Dedifferentiated amniotic fluid mesenchymal stem cell (primary cell): ENCODE results near the gene ZBTB45.

Experiments
- DNase-seq: peaks from one replicate; pipeline ENCODE4 v3.0.0-alpha.2; 2016; ENCODE audit errors: extremely low spot score

ZBTB45 gene

DNA sequence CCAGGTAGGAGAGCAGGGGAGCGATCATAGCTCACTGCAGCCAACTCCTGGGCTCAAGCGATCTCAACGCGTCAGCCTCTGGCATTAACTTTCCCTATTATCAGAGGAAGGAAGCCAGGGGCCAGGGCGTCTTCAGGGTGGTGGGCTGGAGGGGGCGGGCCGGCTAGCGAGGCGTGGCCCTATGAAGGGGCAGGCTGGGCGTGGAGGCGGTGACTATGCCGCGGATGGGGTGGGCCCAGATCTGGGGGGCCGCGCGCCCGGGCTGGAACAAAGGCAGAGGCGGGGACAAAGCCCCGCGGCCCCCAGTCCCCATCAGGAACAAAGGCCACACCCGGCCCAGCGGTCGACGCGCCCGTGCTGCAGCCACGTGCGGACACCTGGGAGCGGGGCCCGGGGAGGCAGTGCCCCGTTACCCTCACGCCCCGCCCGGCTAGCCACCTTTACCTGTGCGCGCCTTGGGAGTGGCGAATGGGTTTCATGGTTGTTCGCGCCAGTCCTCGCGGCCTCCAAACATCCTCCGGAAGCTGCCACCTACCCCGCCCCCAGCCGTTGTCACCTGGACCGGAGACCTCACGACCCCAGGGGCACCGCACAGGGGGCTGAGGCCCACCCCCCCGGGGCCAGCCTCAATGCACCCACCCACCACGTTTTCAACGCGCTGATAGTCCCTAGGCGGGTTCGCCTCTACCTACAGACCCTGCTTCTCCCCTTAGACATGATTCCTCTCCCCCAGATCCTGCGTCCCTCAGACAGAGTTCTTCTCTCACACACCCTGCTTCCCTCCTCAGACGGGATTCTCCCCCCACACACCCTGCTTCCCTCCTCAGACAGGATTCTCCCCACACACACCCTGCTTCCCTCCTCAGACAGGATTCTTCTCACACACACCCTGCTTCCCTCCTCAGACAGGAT, 18.9 kb upstream of the ZBTB45 start:
- DNase-seq, result no peak

DNA sequence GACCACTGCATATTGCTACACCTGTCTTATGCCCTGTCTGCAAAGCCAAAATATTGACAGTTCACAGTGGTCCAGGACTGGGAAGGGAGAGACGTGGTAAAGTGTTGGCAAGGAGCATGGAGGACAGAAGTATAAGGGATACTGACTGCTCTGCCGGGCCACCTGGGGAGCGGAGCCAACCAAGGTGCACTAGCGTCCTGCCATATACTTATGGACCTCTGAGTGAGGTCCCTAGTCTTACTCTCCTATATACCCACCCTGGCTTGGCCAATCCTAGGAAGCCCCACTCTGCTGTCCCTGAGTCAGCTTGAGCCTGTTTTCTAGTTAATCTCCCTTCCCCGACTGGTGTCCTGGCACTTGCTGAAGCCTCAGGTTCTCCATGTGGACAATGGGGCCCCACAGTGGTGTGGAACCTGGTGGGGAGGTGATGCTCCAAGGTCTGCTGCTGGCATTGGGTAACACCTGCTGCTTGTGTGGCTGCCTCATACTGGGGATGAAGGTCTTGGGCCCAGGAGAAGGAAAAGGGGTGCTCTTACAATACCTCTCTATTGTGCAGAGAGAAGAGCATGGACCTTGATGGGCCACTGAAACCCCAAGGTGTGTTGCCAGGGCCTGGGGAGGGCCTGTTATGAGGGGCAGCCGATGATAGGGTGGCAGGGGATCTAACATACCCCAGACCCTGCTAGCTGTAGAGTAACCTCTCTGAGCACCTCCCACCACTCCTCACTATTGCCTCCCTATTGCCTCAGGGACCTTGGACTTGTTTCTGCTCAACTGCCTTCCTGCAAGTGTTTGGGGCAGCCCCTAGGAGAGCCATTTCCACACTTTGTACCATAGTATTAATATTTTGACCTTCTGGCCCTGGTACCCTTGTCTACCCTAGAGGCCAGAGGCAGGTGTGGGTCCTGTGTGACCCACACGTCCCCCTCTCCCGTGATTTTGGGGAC, 17.5 kb upstream of the ZBTB45 start:
- DNase-seq, result no peak

DNA sequence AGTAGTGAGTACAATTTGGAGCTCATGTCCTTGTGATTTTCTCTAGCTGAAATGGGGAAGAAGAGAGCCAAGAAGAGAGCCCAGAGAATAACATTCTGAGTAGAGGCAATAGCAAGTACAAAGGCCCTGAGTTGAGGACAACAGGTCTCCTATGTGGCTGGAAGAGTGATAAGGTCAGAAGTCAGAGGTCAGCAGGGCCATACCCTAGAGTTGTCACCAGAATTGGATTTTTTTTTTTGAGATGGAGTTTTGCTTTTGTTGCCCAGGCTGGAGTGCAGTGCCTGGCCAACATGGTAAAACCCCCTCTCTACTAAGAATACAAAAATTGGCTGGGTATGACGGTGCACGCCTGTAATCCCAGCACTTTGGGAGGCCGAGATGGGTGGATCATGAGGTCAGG, 16.2 kb upstream of the ZBTB45 start:
- no peak for DNase-seq

DNA sequence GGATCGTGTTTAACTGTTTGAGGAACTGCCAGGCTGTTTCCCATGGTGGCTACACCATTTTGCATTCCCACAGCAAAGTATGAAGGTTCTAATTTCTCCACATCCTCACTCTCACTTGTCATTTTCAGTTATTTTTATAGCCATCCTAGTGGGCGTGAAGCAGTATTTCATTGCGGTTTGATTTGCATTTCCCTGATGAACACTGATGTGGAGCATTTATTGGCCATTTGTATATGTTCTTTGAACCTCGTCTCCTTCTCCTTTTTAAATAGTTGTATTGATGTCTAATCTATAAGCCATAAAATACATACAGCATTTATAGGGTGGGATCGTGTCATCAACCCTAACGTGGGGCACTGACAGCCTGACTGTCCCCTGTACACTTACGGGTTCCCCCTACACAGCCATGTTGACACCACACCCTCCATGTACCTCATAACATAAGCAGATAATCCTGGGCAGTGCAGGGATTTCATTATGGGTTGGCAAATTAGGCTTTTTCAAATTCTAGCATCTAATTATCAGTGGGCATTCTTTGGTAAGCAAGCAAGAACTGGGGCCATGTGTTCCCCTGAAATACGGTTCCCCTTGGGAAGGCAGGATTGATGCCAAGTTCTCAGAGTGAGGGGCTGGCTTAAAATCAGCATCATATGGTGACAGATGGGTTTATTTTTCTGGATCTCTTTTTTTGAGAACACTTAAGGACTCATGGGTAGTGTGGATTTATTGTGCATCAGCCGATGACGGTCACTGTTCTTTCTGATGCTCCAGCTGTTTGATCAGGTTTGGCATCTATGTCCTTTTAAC, 11.6 kb upstream of the ZBTB45 start:
- no peak for DNase-seq

DNA sequence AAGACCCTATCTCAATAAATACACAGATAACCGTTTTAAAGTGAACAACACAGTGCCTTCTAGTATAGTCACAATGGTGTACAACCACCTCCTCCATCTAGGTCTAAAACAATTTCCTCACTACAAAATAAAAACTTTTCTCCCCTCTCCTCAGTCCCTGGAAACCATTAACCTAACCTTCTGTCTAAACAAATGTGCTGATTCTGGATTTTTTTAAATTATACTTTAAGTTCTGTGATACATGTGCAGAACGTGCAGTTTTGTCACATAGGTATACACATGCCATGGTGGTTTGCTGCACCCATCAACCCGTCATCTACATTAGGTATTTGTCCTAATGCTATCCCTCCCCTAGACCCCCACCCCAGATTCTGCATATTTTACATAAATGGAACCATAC, 9.8 kb upstream of the ZBTB45 start:
- DNase-seq, result no peak

DNA sequence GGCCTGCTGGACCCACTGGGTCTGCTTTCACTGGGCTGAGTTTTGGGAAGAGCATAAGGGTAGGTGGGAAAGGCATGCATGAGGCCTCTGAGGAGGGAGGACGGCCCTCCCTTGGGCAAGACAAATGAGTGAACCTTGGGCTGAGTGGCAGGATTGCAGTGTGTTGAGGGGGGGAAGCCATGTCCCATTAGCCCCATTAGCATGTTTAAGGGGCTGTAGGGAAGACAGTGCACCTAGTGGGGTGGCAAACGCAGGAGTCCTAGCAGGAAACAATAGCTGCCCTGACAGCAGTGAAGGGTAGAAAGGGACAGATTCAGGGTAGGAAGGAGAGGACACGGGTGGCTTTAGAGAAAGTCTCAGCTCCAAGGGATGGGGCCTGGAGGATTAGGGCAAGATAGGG, 3.1 kb upstream of the ZBTB45 start:
- no peak for DNase-seq

DNA sequence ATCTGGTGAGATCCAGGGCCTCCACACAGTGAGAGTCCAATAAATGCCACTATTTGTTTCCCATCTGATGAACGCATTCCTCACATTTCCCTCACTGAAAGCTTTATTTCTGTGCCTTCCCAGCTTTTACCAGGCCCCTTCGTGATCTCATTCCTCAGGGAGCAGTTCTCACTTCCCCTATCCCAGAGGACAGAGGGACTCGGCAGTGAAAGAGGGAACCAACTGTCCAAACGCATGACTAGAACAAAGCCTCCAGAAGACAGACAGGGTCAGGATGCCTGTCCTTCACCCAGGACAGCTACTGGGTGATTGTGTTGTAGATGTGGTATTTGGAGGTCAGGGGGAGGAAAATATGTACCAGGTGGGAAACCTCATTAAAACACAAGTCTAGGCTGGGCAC, 2.0 kb upstream of the ZBTB45 start:
- no peak for DNase-seq

DNA sequence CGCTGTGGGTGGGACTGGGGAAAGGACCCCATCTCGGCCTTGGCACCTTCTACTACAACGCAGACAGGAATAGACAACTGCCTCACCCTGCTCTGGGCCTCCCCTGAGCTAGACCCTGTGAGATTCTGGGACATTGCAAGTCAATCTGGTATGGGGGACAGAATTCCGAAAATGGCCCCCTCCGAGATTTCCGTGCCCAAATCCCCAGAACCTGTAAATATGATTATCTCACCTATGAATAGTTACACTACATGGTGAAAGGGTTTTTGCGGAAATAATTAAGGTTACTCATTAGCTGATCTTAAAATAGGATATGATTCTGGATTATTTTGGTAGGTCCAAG, 618 bp upstream of the ZBTB45 start:
- no peak for DNase-seq

DNA sequence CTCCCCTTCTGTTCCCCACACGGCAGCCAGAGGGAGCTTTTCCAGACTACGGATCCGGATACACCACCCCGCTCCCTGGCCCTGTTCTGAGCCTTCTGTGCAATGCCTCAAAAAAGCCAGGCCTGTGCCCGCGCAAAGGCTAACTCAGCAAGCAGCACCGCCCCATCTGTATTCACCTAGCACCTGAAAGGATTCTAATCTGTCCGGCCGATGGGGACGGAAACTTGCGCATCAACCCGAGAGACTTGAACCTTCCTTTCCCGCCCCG, 589 bp downstream of the ZBTB45 start:
- DNase-seq, result peak; percentile 74

DNA sequence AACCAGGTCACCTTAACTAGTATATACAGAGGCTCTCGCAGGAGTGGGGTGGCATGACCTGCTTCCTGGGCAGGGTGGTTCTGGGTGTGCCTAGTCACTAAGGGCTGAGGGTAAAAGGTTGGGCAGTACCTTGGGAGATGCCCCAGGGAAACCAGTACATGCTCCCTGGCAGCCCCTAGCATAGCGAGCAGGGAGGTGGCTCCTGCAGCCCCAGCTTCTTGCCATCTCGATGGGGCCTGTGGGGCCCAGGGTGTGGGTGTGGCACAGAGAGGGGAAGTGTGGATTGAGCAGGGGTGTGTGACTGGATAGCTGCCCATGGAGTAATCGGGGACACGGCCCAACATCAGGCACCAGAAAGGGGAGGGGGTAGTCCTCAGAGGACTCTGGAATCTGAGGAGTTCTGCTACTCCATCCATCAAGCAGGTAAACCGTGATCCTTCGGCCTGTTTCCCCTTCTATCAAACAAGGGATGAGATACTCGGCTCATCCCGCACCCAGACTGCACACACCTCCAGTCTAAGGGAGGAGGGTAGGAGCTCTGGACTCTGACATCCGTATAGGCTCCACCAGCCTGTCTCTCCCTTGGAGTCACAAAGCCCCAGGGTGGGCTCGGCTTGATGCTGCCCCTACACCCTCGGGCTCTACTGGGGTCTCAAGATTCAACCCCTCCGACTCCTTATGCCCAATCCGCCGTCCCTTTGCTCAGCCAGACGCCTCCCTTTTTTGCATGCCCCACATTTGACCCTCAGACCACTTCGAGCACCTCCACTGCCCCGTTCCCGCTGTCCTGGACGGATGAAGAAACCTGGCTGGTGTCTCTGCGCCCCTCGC, 1.1 kb downstream of the ZBTB45 start:
- DNase-seq, result no peak

DNA sequence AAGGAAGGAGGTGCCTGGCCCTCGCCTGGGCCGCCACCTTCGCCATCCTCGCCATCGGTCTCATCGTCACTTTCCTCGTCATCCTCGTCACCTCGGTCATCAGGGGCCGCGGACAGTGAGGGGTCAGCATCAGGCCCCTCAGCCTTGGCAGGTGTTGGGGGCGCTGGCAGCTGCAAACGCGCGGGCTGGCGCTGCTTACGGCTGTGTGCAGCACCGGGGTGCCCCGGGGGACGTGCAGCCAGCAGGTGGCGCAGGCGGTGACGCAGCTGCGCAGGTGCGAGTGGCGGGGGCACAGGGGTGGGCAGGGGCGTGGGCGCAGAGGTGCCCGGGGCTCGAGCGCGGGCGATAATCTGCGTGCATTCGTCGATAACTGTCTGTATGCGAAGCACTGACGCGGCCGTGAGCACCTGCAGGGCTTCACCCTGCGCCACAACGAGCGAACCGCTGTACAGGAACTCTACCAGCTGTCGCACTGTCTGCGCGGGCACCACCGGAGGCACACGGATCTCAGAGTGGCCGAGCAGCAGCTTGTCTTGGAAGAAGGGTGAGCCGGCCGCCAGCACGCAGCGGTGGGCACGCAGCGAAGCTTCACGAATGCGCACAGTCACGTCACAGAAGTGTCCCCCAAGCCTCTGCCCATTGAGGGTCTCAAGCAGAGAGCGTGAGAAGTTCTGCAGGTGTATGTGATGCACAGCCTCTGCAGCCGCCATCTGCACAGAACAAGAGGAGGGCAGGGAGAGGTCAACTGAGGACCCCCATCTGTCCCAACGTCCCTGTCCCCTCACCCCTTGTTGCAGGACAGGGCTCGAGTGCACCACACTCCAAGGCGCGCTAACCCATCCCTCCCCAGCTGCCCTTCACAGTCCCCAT, 2.4 kb downstream of the ZBTB45 start:
- DNase-seq, result no peak

DNA sequence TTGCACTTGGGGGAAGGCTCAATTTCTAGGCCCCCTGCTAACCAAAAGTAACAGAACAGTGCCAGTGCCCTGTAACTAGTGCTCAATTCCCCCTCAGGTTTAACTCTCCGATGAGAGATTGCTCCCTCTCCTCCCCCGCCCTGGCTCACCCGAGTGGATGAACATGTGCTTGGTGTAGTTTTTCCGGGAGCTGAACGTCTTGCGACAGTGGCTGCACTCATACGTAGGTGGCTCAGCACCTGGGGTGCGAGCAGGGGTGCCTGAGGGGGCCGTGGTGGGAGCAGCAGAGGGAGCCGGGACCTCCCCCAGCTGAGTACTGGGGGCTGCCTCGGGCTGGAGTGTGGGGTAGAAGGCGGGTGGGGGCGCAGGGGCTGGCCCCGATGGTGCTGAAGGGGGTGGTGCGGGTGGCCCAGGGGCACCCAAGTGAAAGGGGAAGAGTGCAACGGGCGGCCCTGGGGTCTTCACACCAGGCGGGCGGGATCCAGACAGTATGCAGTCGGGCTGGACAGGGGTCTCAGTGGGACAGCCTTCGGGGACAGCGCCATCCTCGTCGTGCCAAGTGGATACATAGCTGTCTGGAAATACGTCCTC, 3.3 kb downstream of the ZBTB45 start:
- peak; percentile 4 for DNase-seq

DNA sequence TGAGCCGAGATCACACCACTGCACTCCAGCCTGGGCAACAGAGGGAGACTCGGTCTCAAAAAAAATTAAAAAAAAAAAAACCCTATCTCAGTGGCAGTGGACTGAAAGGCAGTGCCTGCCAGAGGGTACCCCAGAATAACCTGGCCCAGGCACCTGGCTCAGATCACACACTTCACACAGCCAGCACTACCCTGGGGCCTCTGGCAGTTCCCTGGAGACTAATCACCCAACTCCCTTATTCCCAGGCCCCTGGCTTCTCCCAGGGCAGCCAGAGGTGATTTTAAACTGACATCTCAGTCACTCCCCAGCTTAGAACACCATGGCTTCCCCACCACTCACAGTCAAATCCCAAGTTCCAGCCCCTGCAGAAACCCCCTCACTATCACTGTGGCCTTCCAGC, 4.4 kb downstream of the ZBTB45 start:
- DNase-seq, result no peak

DNA sequence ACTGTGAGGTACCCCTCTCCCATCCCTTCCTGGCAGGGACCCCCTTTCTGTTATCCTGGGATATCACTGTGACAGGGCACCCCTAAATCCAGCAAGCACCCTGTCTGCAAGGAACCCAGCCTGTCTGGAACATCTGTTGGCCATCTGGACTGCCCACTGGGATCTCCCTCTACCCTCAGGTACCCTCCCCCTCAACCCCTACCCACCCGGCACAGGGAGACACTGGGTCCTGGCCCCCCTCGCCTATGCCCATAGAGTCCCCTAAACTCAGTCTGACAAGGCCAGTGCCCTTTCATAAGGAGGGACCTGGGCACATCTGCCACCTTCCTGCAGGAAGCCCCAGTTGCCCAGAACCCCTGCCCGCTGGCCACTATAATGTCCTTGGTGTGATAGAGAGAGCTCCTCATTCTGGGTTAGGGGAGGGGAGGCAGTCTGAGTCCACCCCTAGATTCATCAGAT, 5.0 kb downstream of the ZBTB45 start:
- DNase-seq, result no peak

DNA sequence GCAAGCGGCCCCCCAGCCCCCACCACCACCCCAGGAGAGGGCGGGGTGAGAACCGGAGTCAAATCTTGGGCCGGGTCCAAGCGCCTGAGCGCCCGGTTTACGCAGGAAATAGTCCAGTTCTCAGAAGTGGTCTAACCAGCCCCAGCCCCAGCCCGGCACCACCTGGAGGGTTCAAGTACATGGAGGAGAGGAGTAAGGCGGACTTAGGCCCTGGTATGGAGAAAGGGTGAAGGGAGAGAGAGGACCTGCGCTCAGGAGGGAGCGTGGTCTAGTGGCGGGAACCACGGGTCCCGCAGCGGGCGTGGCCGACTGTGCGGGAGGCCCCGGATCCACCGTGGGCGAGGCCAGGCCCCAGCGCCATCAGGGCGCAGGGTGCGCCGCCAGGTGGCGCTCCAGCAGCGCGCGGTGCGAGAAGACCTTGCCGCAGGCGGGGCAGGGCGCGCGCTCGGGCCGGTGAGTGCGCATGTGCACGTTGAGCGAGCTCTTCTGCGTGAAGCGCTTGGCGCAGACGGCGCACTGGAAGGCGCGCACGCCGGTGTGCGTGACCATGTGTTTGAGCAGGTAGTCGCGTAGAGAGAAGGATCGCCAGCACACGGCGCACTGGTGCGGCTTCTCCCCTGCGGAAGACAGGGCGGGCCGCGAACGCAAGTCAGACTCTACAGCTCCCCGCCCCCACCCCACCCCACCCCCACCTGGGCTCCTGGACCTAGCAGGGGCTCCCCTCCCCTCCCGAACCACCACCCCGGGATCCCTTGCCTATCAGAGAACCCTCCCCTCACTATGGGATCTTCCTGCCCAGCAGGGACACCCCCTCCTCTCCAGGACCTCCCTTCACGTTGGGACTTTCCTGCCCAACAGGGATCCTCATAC, 5.7 kb downstream of the ZBTB45 start:
- DNase-seq, result peak; percentile 36

DNA sequence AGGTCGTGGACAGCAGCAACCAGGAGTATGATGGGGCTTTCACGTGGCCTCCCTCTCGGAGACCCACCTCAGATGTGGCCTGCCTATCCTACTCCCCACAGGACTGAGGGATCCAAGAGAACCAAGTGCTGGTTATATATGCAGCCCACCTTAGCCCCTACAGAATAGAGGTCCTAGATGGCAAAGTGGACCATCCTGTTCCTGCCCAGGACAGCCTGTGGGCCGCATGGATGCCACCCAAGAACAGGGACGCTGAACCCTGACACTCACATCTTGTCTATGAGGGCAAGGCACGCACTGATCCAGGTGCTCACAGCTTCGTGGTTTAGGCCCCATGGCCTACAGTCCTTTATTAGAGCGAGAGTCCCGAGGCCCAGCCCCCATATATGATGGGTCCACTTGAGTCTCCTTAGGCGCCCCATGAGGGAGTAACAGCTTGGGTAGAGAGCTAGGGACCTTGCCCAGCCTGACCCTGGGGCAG, 6.4 kb downstream of the ZBTB45 start:
- DNase-seq, result no peak

DNA sequence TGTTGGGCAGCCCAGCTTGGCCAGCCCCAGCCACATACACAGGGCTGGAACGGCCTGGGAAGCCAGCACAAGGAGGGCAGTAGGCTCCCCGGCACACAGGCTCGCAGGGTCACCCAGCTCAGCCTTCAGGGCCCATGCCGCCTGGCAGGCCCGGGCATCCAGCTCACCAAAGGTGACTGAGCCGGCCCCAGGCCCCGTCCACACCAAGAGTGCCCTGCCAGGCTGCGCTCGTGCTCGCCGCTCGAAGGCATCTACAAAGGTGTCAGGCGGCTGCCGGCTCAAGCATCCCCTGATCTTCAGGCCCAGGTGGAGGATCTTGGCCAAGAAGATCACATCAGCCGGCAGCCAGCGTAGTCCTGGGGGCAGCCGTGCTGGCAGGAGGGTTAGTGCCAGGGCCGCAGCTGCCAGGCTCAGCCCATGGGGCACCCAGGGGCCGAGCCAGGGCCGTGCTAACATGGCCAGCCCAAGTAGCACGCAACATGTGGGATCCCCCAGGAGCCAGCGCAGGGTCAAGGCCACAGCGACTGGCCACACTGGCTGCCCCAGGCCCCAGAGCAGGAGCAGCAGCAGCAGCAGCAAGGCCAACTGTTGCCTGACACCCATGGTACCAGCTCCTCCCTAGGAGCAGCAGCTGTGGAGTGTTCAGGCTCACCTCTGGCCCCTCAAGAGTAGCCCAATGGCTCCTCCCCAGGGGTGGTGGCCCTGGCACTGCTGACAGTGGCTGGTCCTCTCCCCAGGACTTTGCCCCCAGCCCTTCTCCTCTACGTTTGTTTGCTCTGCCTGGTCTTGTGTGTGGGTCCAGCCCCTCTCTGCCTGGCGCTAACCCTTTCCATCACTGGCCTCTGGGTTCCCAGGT, 8.0 kb downstream of the ZBTB45 start, which contains the start of gene SLC27A5:
Gene SLC27A5, minus strand, starts transcription at position 640 of the 856 bp plus-strand sequence. Its CDS starts 37 bp downstream, at position 603.
- DNase-seq, result no peak
